Stimulated activated naive CD8-positive, alpha-beta T cell treated with anti-CD3 and anti-CD28 coated beads, Interleukin-15, amount 100 ng/mL, for 72 hours (primary cell): ENCODE measurements around the gene SPRR2E.
"Not testable (repeated sequence)": the region's sequence is repeated elsewhere in the genome, so short reads cannot be mapped to it uniquely, and the experiment has no call there.

Experiments
- ATAC-seq: fragments of 150-1000 bp; cut with Tn5 transposase; 2 replicates; pipeline ENCODE4 v1.10.0; 2021; ENCODE audit warnings: mild to moderate bottlenecking, moderate library complexity
- DNase-seq, 2 donors: peaks; one replicate each; pipeline ENCODE4 v3.0.0; 2021 to 2022
- H3K27ac Mint-ChIP-seq, 2 donors: one replicate each; pipeline ENCODE4 v1.8.0; 2022; ENCODE audit warnings: mild to moderate bottlenecking in 2 of 2, mixed read lengths in 2 of 2, moderate library complexity in 2 of 2
- H3K27me3 Mint-ChIP-seq: one replicate; pipeline ENCODE4 v1.8.0; 2022; ENCODE audit warnings: mixed read lengths
- H3K4me1 Mint-ChIP-seq: one replicate; pipeline ENCODE4 v1.8.0; 2022; ENCODE audit warnings: mild to moderate bottlenecking, mixed read lengths
- H3K4me3 Mint-ChIP-seq, 2 donors: one replicate each; pipeline ENCODE4 v1.8.0; 2022; ENCODE audit warnings: mild to moderate bottlenecking in 2 of 2, mixed read lengths in 2 of 2, moderate library complexity in 1 of 2
- H3K9me3 Mint-ChIP-seq, 2 donors: one replicate each; pipeline ENCODE4 v1.8.0; 2022; ENCODE audit warnings: mixed read lengths in 2 of 2

The SPRR2E gene

DNA sequence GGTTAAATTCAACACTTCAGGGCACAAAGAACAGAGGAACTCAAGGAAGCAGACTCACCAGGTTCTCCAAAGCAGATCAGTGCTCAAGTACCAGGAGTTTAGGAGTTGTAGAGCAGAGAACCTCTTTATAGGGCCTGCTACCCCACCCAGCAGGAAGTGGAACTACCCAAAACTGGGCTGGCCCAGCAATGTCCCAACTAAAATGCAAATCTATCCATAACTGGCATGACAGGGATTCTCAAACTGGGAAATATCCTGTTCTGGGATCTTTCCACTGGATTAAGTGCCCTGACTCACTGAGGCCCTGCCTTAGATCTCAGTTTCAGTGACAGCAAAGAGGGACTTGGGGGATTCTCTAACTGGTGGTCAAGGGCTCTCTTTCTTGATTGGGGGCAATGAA, at the start of gene SPRR2E:
TSS of gene SPRR2E (minus strand) at position 101 of the 400 bp plus-strand sequence. CDS start 775 bp downstream, outside the sequence.
- no peaks in the 10 kb centered on the region for H3K9me3 Mint-ChIP-seq
- no peak for DNase-seq
- no peak within 1 kb of the TSS for H3K4me3 Mint-ChIP-seq
- H3K27me3 Mint-ChIP-seq, result peaks cover 18% of the 10 kb centered on the region
- ATAC-seq, result no peak
- no peaks in the 10 kb centered on the region for H3K4me1 Mint-ChIP-seq
- no peak within 1 kb of the TSS for H3K27ac Mint-ChIP-seq

DNA sequence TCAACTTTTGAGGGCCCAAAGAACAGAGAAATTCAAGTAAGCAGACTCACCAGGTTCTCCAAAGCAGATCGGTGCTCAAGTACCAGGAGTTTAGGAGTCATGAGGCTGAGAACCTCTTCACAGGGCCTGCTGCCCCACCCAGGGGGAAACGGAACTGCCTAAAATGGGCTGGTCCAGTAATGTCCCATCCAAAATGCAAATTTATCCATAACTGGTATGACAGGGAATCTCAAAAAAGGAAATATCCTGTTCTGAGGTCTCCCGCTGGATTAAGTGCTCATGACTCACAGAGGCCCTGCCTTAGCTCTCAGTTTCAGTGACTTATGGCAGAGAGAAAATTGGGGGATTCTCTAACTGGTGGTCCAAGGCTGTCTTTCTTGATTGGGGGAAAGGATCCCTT, 47.1 kb upstream of the SPRR2E start:
- no peak for DNase-seq
- H3K27me3 Mint-ChIP-seq, result peaks cover 41% of the 10 kb centered on the region
- ATAC-seq, result no peak
- H3K27ac Mint-ChIP-seq, result no peak overlapping the region
- no peaks in the 10 kb centered on the region for H3K4me1 Mint-ChIP-seq
- peaks cover 0 to 3% of the 10 kb centered on the region in 2 donors for H3K9me3 Mint-ChIP-seq
- H3K4me3 Mint-ChIP-seq, result no peak overlapping the region

DNA sequence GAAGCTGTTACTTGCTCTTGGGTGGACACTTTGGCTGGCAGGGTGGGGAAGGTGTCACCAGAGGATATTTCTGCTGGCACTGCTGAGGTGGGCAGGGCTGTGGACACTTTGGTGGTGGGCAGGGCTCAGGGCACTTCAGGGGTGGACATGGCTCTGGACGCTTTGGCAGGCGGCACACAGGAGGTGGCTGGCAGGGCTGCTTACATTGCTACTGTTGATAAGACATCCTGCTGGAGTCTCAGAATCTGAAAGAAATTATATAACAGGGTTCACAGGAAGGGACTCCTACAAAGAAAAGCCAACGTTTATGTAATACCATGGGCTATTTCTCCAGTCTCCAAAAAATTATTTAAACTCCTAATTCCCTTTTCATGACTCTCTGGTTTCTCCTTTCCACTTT, 46.2 kb upstream of the SPRR2E start:
- Mint-ChIP-seq H3K27me3 (peaks cover 50% of the 10 kb centered on the region), H3K27ac (no peak overlapping the region), H3K4me3 (no peak overlapping the region), H3K4me1 (no peaks in the 10 kb centered on the region), H3K9me3 (peaks cover 0 to 3% of the 10 kb centered on the region in 2 donors)
- no peak for ATAC-seq
- DNase-seq, result no peak

DNA sequence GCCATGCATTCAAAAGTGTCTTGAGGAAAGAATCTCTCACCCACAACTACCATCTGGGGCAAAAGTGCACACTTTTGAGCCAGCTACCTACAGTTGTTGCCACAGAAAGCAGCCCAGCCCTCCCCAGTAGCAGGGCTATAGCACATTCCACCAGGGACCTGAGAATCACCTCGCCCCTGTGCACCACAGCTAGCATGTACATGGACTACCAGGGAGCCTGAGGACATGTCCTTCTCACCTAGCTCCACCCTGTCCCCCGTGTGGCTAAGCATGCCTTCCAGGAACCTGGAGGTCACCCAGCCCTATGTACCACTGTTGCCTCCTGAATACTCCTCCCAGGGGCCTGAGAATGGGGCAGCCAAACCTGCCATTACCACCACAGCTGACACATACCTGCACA, 39.4 kb upstream of the SPRR2E start:
- ATAC-seq (no peak), DNase-seq (no peak)
- H3K27me3 Mint-ChIP-seq, result peaks cover 72% of the 10 kb centered on the region
- H3K9me3 Mint-ChIP-seq, result peaks cover 0 to 3% of the 10 kb centered on the region in 2 donors
- H3K27ac Mint-ChIP-seq, result no peak overlapping the region
- H3K4me1 Mint-ChIP-seq, result no peaks in the 10 kb centered on the region
- no peak overlapping the region for H3K4me3 Mint-ChIP-seq

DNA sequence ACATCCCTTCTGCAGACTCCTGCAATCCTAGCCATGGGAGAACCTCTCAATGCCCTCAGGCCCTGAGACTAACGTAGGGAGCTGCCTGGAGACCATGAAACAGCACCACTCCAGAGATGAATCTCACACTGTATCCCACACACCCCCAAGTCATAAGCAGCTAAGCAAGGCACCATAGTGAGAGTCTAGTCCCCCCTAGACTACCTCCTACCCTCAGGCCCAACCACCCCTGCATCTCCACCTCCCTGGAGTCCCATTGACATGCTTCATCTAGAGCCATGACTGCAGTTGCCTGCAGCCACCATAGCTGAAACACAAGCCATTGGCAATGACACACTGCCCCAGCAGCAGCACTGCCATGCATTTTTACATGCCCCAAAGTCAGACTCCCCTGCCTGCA, 38.9 kb upstream of the SPRR2E start:
- DNase-seq, result no peak
- H3K4me3 Mint-ChIP-seq, result no peak overlapping the region
- H3K4me1 Mint-ChIP-seq, result no peaks in the 10 kb centered on the region
- H3K9me3 Mint-ChIP-seq, result peaks cover 0 to 3% of the 10 kb centered on the region in 2 donors
- ATAC-seq, result no peak
- peaks cover 72% of the 10 kb centered on the region for H3K27me3 Mint-ChIP-seq
- peak overlapping the region in 1 of 2 donors; percentile 24 for H3K27ac Mint-ChIP-seq

DNA sequence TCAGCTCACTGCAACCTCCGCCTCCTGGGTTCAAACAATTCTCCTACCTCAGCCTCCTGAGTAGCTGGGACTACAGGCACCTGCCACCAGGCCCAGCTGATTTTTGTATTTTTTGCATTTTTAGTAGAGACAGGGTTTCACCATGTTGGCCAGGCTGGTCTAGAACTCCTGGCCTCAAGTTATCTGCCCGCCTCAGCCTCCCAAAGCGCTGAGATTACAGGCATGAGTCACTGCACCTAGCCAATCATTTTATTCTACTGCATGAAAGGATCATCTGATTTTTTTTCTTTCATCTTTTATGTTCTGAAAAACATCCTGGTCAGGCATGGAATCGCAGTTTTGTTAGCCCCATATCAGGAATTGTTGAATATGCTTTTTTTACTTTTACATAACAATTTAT, 34.4 kb upstream of the SPRR2E start:
- not testable (repeated sequence) for H3K4me3 Mint-ChIP-seq, H3K27ac Mint-ChIP-seq, H3K4me1 Mint-ChIP-seq, ATAC-seq, DNase-seq
- H3K9me3 Mint-ChIP-seq, result peaks cover 0 to 22% of the 10 kb centered on the region in 2 donors
- H3K27me3 Mint-ChIP-seq, result peaks cover 33% of the 10 kb centered on the region

DNA sequence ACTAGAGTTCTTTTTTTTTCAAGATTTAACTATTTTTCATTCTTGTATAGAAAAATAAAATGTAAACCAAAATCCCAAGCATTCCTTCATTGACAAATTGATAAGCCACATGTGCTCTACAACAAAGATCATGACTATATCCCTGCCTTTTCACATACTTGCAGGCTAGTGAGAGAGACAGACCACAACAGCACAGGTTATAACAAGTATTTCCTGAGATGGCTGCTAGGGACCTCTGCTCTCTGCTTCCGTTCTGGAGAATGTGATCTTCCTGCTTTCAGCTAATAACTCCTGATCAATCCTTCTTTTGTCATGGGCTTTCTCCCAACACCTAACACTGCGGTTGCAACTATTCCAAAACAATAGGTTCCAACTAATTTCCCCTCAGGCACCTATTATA, 33.0 kb upstream of the SPRR2E start:
- Mint-ChIP-seq H3K4me3 (no peak overlapping the region), H3K9me3 (peaks cover 0 to 30% of the 10 kb centered on the region in 2 donors)
- no peak for ATAC-seq

DNA sequence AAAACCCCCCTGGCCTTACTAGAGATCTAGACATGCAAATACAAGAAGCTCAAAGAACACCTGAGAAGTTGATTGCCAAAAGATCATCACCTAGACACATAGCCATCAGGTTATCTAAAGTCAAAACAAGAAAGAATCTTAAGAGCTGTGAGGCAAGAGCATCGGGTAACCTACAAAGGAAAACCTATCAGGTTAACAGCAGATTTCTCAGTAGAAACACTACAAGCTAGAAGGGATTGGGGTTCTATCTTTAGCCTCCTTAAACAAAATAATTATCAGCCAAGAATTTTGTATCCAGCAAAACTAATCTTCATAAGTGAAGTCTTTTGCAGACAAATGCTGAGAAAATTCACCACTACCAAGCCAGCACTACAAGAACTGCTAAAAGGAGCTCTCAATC, 31.2 kb upstream of the SPRR2E start:
- ATAC-seq (no peak), DNase-seq (no peak)
- peaks cover 0 to 30% of the 10 kb centered on the region in 2 donors for H3K9me3 Mint-ChIP-seq
- no peak overlapping the region for H3K4me3 Mint-ChIP-seq
- H3K27me3 Mint-ChIP-seq, result peaks cover 8% of the 10 kb centered on the region
- no peaks in the 10 kb centered on the region for H3K4me1 Mint-ChIP-seq
- H3K27ac Mint-ChIP-seq, result no peak overlapping the region

More for the DNA sequence above, 33.0 kb upstream of the SPRR2E start:
- no peaks in the 10 kb centered on the region for H3K4me1 Mint-ChIP-seq
- no peak overlapping the region for H3K27ac Mint-ChIP-seq
- no peak for DNase-seq
- H3K27me3 Mint-ChIP-seq, result peaks cover 24% of the 10 kb centered on the region

DNA sequence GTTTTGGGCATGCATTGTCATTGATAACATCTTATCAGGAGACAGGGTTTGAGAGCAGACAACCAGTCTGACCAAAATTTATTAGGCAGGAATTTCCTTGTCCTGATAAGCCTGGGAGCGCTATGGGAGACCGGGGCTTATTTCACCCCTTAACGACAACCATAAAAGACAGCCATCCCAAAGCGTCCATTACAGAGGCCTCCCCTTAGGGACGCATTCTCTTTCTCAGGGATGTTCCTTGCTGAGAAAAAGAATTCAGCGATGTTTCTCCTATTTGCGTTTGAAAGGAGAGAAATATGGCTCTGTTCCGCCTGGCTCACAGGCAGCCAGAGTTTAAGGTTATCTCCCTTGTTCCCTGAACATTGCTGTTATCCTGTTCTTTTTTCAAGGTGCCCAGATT, 29.5 kb upstream of the SPRR2E start:
- ATAC-seq, H3K27me3 Mint-ChIP-seq, H3K4me1 Mint-ChIP-seq, DNase-seq, H3K4me3 Mint-ChIP-seq, H3K27ac Mint-ChIP-seq: not testable (repeated sequence)
- H3K9me3 Mint-ChIP-seq, result peaks cover 0 to 30% of the 10 kb centered on the region in 2 donors

DNA sequence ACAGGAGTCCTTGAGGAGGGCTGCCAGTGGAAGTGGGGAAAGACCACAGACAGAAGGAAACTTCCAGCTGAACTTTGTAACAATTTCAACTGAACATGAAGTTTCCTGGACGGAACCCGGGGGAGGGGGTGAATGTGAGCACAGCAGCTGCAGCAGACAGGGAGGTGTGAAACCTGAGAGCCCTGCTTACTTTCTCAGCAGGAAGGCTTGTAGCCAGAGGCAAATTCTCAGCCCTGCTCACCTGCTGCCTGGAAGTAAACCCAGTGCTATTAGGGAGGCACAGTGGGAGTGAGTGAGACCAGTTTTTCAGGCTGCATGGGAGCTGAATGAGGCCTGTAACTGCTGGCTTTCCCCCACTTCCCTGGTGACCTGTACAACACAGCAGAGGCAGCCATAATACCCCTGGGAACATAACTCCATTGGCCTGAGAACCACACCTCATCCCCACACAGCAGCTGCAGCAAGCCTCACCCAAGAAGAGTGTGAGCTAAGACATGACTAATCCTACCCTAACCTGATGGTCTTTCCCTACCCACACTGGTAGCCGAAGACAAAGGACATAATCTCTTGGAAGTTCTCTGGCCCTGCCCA, 28.6 kb upstream of the SPRR2E start:
- peaks cover 0 to 30% of the 10 kb centered on the region in 2 donors for H3K9me3 Mint-ChIP-seq

DNA sequence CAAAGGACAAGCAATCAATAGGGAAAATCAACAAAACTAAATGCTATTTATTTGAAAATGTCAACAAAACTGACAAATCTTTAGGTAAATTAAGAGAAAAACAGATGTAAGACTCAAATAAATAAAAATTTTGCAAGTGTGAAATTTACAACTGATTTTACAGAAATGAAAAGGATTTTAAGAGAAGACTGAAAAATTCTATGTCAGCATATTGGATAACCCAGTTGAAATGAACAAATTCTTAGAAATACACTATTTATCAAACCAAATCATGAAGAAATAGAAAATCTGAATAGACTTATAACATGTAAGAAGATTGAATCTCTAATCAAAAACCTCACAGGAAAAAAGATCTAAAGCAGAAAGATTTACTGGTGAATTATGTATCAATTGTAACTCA, 26.6 kb upstream of the SPRR2E start:
- DNase-seq, result no peak
- no peaks in the 10 kb centered on the region for H3K4me1 Mint-ChIP-seq
- no peak overlapping the region for H3K4me3 Mint-ChIP-seq
- ATAC-seq, result no peak
- H3K27ac Mint-ChIP-seq, result no peak overlapping the region
- peaks cover 8% of the 10 kb centered on the region for H3K27me3 Mint-ChIP-seq
- H3K9me3 Mint-ChIP-seq, result peaks cover 0 to 28% of the 10 kb centered on the region in 2 donors

More for the DNA sequence above, 28.6 kb upstream of the SPRR2E start:
- ATAC-seq (no peak), DNase-seq (no peak)
- H3K4me3 Mint-ChIP-seq, result no peak overlapping the region
- H3K4me1 Mint-ChIP-seq, result no peaks in the 10 kb centered on the region
- no peak overlapping the region for H3K27ac Mint-ChIP-seq
- no peaks in the 10 kb centered on the region for H3K27me3 Mint-ChIP-seq

DNA sequence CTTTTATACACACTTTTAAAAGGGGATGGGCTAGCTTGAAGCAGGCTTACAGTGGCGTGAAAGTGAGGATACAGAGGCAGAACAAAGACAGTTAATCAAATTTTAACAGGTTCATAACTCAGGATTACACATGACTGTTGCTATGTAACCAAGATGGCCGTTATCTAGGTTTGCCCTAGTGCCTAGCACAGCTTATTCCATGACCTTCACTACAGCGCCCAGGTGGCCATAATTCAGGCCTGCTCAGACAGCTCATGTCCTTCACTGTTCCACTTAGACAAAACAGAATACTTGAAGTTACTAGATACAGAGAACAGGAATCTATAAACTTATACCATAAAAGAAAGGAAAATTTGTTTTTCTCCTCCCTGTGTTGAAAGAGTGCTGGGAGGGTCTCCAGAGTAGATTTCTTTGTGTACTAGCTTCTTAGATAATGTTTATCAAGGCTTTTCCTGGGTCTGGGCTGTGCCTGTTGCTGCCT, 25.2 kb upstream of the SPRR2E start:
- no peak for DNase-seq
- no peak for ATAC-seq
- peaks cover 8% of the 10 kb centered on the region for H3K27me3 Mint-ChIP-seq
- peaks cover 0 to 14% of the 10 kb centered on the region in 2 donors for H3K9me3 Mint-ChIP-seq
- H3K4me3 Mint-ChIP-seq, result no peak overlapping the region
- no peaks in the 10 kb centered on the region for H3K4me1 Mint-ChIP-seq
- H3K27ac Mint-ChIP-seq, result no peak overlapping the region

DNA sequence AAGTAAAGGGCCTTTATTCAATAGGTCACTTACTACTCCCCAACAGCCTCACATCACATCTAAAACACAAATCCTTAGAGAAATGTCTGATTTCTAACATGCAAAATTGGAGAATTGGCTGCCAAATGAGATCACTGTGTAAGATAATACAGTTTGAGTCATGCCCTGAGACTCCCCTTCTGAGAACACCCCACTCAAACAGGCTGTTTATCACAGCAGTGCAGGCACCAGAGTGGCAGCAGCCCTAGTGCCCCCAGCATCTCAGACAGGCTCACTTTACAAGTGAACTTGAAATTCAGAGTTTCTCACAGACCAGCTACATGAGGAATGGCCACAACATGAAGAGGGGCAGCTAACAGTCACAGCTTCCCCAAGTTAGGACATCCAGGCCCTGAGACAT, 20.9 kb upstream of the SPRR2E start:
- not testable (repeated sequence) for H3K4me3 Mint-ChIP-seq, H3K9me3 Mint-ChIP-seq, DNase-seq, H3K27ac Mint-ChIP-seq, H3K4me1 Mint-ChIP-seq, ATAC-seq
- peaks cover 15% of the 10 kb centered on the region for H3K27me3 Mint-ChIP-seq

DNA sequence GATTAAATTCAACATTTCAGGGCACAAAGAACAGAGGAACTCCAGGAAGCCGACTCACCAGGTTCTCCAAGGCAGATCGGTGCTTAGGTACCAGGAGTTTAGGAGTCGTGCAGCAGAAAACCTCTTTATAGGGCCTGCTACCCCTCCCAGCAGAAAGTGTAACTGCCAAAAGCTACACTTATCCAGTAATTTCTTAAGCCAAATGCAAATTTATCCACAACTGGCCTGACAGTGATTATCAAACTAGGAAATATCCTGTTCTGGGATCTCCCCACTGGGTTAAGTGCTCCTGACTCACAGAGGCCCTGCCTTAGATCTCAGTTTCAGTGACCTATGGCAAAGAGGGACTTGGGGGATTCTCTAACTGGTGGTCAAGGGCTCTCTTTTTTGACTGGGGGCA, 19.1 kb upstream of the SPRR2E start, which contains the start of gene SPRR2F:
TSS of gene SPRR2F (minus strand) at position 101 of the 400 bp plus-strand sequence. CDS start 783 bp downstream, outside the sequence.
- DNase-seq (no peak), ATAC-seq (no peak)
- H3K9me3 Mint-ChIP-seq, result peaks cover 0 to 2% of the 10 kb centered on the region in 2 donors
- H3K27ac Mint-ChIP-seq, result peak within 1 kb of the TSS in 1 of 2 donors; percentile 42
- H3K4me1 Mint-ChIP-seq, result no peaks in the 10 kb centered on the region
- H3K4me3 Mint-ChIP-seq, result no peak within 1 kb of the TSS
- peaks cover 15% of the 10 kb centered on the region for H3K27me3 Mint-ChIP-seq

DNA sequence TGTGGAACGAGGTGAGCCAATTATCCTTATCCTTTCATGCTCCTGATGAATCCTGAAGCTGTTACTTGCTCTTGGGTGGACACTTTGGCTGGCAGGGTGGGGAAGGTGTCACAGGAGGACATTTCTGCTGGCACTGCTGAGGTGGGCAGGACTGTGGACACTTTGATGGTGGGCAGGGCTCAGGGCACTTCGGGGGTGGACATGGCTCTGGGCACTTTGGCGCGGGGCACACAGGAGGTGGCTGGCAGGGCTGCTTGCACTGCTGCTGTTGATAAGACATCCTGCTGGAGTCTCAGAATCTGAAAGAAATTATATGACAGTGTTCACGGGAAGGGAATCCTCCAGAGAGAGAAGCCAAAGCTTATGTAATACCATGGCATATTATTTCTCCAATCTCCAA, 18.1 kb upstream of the SPRR2E start:
- not testable (repeated sequence) for H3K4me3 Mint-ChIP-seq, H3K4me1 Mint-ChIP-seq, DNase-seq, H3K27ac Mint-ChIP-seq, ATAC-seq
- H3K27me3 Mint-ChIP-seq, result peaks cover 15% of the 10 kb centered on the region
- peaks cover 0 to 12% of the 10 kb centered on the region in 2 donors for H3K9me3 Mint-ChIP-seq

DNA sequence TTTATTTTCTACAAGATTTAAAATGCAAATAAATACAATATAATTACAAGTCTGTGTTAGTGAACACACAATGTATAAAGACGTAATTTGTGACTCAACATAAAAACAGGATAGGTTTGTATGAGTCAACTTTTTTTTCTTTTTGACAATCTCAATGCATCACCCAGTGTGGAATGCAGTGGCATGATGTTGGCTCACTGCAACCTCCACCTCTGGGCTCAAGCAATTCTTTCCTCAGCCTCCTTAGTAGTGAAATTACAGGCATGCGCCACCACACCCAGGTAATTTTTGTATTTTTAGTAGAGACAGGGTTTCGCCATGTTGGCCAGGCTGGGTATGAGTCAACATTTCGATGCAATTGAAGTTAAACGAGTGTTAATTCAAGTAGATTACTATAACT, 5.9 kb upstream of the SPRR2E start:
- DNase-seq (no peak), ATAC-seq (no peak)
- H3K27ac Mint-ChIP-seq, result no peak overlapping the region
- H3K9me3 Mint-ChIP-seq, result peaks cover 10 to 14% of the 10 kb centered on the region in 2 donors
- no peak overlapping the region for H3K4me3 Mint-ChIP-seq
- no peaks in the 10 kb centered on the region for H3K4me1 Mint-ChIP-seq
- peaks cover 50% of the 10 kb centered on the region for H3K27me3 Mint-ChIP-seq
